Keratinocyte (primary cell): Measurements from ENCODE around the gene SLC35F2. TPM values are rescaled to one million over a fixed set of nuclear protein-coding genes. Genes with fewer than 3 reads are reported as not detected.

Source experiments
- DNase-seq: peaks from one replicate; pipeline ENCODE4 v3.0.0-alpha.2; 2011; ENCODE audit warnings: low read depth, missing footprints, low spot score
- FAIRE-seq: peaks from 2 replicates; lab custom pipeline; 2011; peaks lifted over from hg19 to GRCh38; lab: Jason Lieb, UNC
- H2AFZ ChIP-seq: 2 replicates; pipeline ENCODE4 v1.6.0; 2012; ENCODE audit warnings: low read length, control low read depth, inconsistent platforms; ENCODE audit not compliant: control insufficient read depth
- H3K27ac ChIP-seq: 2 replicates; pipeline ENCODE4 v1.5.1; 2011; ENCODE audit warnings: low read length; ENCODE audit not compliant: control insufficient read depth, insufficient read depth
- H3K27me3 ChIP-seq: 3 replicates; pipeline ENCODE4 v1.6.0; 2011; ENCODE audit warnings: low read length; ENCODE audit not compliant: control insufficient read depth, insufficient read depth; ENCODE audit errors: extremely low read depth
- H3K36me3 ChIP-seq, 2 experiments: 2 replicates in 1 of 2; 3 replicates in 1 of 2; pipeline ENCODE4 v1.5.1; 2011; ENCODE audit warnings: low read length in 2 of 2, mild to moderate bottlenecking in 1 of 2; ENCODE audit not compliant: control insufficient read depth in 2 of 2, insufficient read depth in 2 of 2; ENCODE audit errors: extremely low read depth in 1 of 2
- H3K4me1 ChIP-seq: 3 replicates; pipeline ENCODE4 v1.5.1; 2011; ENCODE audit warnings: low read length; ENCODE audit not compliant: control insufficient read depth, insufficient read depth; ENCODE audit errors: extremely low read depth
- H3K4me2 ChIP-seq: 3 replicates; pipeline ENCODE4 v1.6.0; 2011; ENCODE audit warnings: low read depth, low read length; ENCODE audit not compliant: control insufficient read depth, insufficient read depth; ENCODE audit errors: extremely low read depth
- H3K4me3 ChIP-seq, 3 experiments: fragments of 200-600 bp in 1 of 3; sonication (generic) in 1 of 3; 2 replicates in 2 of 3; 3 replicates in 1 of 3; pipeline ENCODE4 v1.5.1; 2011 to 2016; ENCODE audit warnings: low read length in 3 of 3, mild to moderate bottlenecking in 3 of 3, control low read depth in 2 of 3, inconsistent platforms in 1 of 3, low read depth in 1 of 3, mixed read lengths in 1 of 3, mixed run types in 1 of 3, moderate library complexity in 1 of 3; ENCODE audit not compliant: control insufficient read depth in 2 of 3, insufficient read depth in 2 of 3; ENCODE audit errors: extremely low read depth in 1 of 3
- H3K79me2 ChIP-seq: 2 replicates; pipeline ENCODE4 v1.6.0; 2012; ENCODE audit warnings: low read length; ENCODE audit not compliant: control insufficient read depth, insufficient read depth
- H3K9ac ChIP-seq: 3 replicates; pipeline ENCODE4 v1.6.0; 2011; ENCODE audit warnings: low read length; ENCODE audit not compliant: control insufficient read depth, insufficient read depth; ENCODE audit errors: extremely low read depth
- H3K9me1 ChIP-seq: 3 replicates; pipeline ENCODE4 v1.6.0; 2011; ENCODE audit warnings: low read length; ENCODE audit not compliant: control insufficient read depth, insufficient read depth; ENCODE audit errors: extremely low read depth
- H3K9me3 ChIP-seq: 2 replicates; pipeline ENCODE4 v1.5.1; 2012; ENCODE audit warnings: low read depth, low read length; ENCODE audit not compliant: control insufficient read depth
- H4K20me1 ChIP-seq: 3 replicates; pipeline ENCODE4 v1.6.0; 2011; ENCODE audit warnings: low read length; ENCODE audit not compliant: control insufficient read depth, insufficient read depth; ENCODE audit errors: extremely low read depth
- EZH2 ChIP-seq: IDR thresholded peaks from one replicate; pipeline ENCODE4 v1.6.1; 2012; ENCODE audit warnings: inconsistent platforms, mild to moderate bottlenecking, low read length, moderate library complexity
- dilution Hi-C: fragments of 300-500 bp; cut with MboI; formaldehyde crosslinking; loops from one replicate; pipeline ENCODE4 v1.7.0; 2020; ENCODE audit warnings: low sequenced_read_pairs; ENCODE audit not compliant: extremely low pct_ligation_motif_present
- polyA plus RNA-seq, 5 experiments: library from polyadenylated mRNA; depleted of rRNA in 3 of 5; stranded (reverse) in 3 of 5; stranded (forward) in 1 of 5; unstranded in 1 of 5; fragments of >200 nt; gene quantifications; 1 replicate in 1 of 5; 2 replicates in 3 of 5; 3 replicates in 1 of 5; pipeline versions ENCODE4 v1.2.1 to v1.2.3, GENCODE V29; 2011 to 2012; ENCODE audit warnings: missing spikeins in 2 of 5, low read depth in 1 of 5, low replicate concordance in 1 of 5
- TF ChIP-seq, protein P1 (sequence below), 3 experiments: IDR thresholded peaks in 1 of 3; conservative IDR thresholded peaks in 1 of 3; optimal IDR thresholded peaks in 1 of 3; 2 replicates in 2 of 3; 3 replicates in 1 of 3; pipeline versions ENCODE3 to v1.5.1; 2011; ENCODE audit warnings: low read length in 3 of 3, mild to moderate bottlenecking in 3 of 3, moderate library complexity in 2 of 3, control low read depth in 1 of 3, inconsistent platforms in 1 of 3; ENCODE audit not compliant: insufficient read depth in 2 of 3; ENCODE audit errors: extremely low read depth in 1 of 3

SLC35F2 gene
- polyA plus RNA-seq, 1 donor (not counting 4 experiments of a cell fraction or from before 2014, with no cell fraction given), result 47.2 TPM

DNA sequence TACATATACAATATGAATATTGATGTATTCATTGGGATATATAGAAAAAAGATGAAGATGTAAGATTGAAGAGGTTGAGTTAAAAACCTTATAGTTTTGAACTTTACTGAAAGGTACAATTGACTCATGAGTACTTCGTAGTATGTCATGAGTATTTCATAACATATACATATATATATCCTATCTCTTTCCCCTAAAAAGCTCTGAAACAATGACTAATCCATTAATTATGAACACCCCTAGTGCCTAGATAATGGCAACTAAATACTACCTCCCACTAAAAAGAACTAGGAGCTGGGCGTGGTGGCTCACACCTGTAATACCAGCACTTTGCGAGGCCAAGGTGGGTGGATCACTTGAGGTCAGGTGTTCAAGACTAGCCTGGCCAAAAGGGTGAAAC, 31.5 kb downstream of the SLC35F2 start:
- DNase-seq (no peak), FAIRE-seq (no peak)
- no peaks in the 10 kb centered on the region for H3K9me3 ChIP-seq
- peaks cover 3% of the 10 kb centered on the region for H3K9me1 ChIP-seq
- no peak overlapping the region for H3K4me2 ChIP-seq
- no peak for TF ChIP-seq EZH2
- TF ChIP-seq, protein P1, sequence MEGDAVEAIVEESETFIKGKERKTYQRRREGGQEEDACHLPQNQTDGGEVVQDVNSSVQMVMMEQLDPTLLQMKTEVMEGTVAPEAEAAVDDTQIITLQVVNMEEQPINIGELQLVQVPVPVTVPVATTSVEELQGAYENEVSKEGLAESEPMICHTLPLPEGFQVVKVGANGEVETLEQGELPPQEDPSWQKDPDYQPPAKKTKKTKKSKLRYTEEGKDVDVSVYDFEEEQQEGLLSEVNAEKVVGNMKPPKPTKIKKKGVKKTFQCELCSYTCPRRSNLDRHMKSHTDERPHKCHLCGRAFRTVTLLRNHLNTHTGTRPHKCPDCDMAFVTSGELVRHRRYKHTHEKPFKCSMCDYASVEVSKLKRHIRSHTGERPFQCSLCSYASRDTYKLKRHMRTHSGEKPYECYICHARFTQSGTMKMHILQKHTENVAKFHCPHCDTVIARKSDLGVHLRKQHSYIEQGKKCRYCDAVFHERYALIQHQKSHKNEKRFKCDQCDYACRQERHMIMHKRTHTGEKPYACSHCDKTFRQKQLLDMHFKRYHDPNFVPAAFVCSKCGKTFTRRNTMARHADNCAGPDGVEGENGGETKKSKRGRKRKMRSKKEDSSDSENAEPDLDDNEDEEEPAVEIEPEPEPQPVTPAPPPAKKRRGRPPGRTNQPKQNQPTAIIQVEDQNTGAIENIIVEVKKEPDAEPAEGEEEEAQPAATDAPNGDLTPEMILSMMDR (optimal IDR thresholded peaks at IDR 0.05 in 1 of 3, IDR thresholded peaks at IDR 0.05 in 1 of 3, conservative IDR thresholded peaks at IDR 0.05 in 1 of 3; ENCODE audit: extremely low read depth in 1 of 3, insufficient read depth in 2 of 3, low read length in 3 of 3), result no peak
- peaks cover 73% of the 10 kb centered on the region for H3K79me2 ChIP-seq
- no peak overlapping the region for H3K4me3 ChIP-seq
- dilution Hi-C loops, result no loop called here
- H4K20me1 ChIP-seq, result peaks cover 3% of the 10 kb centered on the region
- H3K27me3 ChIP-seq, result no peaks in the 10 kb centered on the region
- H2AFZ ChIP-seq, result no peak overlapping the region
- H3K4me1 ChIP-seq, result peaks cover 32% of the 10 kb centered on the region
- no peak overlapping the region for H3K27ac ChIP-seq
- no peaks in the 10 kb centered on the region for H3K36me3 ChIP-seq
- H3K9ac ChIP-seq, result no peak overlapping the region

DNA sequence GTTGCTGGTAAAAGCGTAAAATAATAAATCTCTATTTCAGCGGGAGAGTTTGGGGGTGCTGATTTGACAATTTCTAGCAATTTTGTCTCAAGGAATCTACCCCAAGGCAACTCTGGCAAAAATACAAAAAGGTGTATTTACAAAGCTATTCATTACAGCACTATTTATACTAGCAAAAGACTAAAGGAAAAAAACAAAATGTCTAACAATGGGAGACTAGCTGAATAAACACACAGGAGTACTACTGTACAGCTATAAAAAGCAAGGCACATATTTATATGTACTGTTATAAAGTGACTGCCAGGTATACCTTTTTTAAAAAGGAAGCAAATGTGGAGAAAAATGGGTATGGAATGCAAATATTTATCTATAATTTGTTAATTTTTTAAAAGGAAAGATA, 32.7 kb downstream of the SLC35F2 start:
- FAIRE-seq (no peak), DNase-seq (no peak)
- H3K9me1 ChIP-seq, result peaks cover 3% of the 10 kb centered on the region
- peaks cover 3% of the 10 kb centered on the region for H4K20me1 ChIP-seq
- TF ChIP-seq, protein P1 (optimal IDR thresholded peaks at IDR 0.05 in 1 of 3, IDR thresholded peaks at IDR 0.05 in 1 of 3, conservative IDR thresholded peaks at IDR 0.05 in 1 of 3; ENCODE audit: extremely low read depth in 1 of 3, insufficient read depth in 2 of 3, low read length in 3 of 3), result no peak
- no peak for TF ChIP-seq EZH2
- peaks cover 25% of the 10 kb centered on the region for H3K4me1 ChIP-seq
- H3K79me2 ChIP-seq, result peaks cover 76% of the 10 kb centered on the region
- no peak overlapping the region for H3K27ac ChIP-seq
- H3K27me3 ChIP-seq, result no peaks in the 10 kb centered on the region
- no peaks in the 10 kb centered on the region for H3K36me3 ChIP-seq
- H3K4me3 ChIP-seq, result no peak overlapping the region
- dilution Hi-C loops, result no loop called here
- H2AFZ ChIP-seq, result no peak overlapping the region
- no peak overlapping the region for H3K9ac ChIP-seq
- no peak overlapping the region for H3K4me2 ChIP-seq
- no peaks in the 10 kb centered on the region for H3K9me3 ChIP-seq
